Caco-2 (cell line): Measurements from ENCODE around the gene SOX21. TPM values are rescaled to one million over a fixed set of nuclear protein-coding genes. Genes with fewer than 3 reads are reported as not detected.

Experiments used
- BruUV-seq: library from RNA; stranded (reverse); fragments of 400-500 nt; replicated peaks from 2 replicates; lab custom pipeline; 2021; lab: Mats Ljungman, UMichigan
- CTCF ChIA-PET: fragments of 300-600 bp; sonication (Branson Sonifier 250); formaldehyde crosslinking; loops from one replicate; lab custom pipeline; 2022; ENCODE audit warnings: antibody characterized with exemption; lab: Charles Lee
- POLR2A ChIA-PET: fragments of 300-600 bp; sonication (Branson Sonifier 250); formaldehyde crosslinking; loops from one replicate; lab custom pipeline; 2022; ENCODE audit warnings: antibody characterized with exemption; lab: Charles Lee
- DNase-seq, 2 experiments: peaks; one replicate each; pipeline versions ENCODE4 v3.0.0 to v3.0.0-alpha.2; 2020 to 2022
- H3K27me3 ChIP-seq: replicated peaks from 2 replicates; pipeline ENCODE4 v1.6.0; 2011; ENCODE audit warnings: low read length; ENCODE audit not compliant: control insufficient read depth, insufficient read depth
- H3K36me3 ChIP-seq: 2 replicates; pipeline ENCODE4 v1.5.1; 2011; ENCODE audit warnings: low read length; ENCODE audit not compliant: control insufficient read depth, insufficient read depth
- H3K4me1 ChIP-seq: fragments of 250-450 bp; sonication (Bioruptor Pico); 2 replicates; pipeline ENCODE4 v1.5.1; 2020; ENCODE audit warnings: mild to moderate bottlenecking
- H3K4me3 ChIP-seq: 2 replicates; pipeline ENCODE4 v1.5.1; 2011; ENCODE audit warnings: low read depth, mild to moderate bottlenecking, control low read depth, low read length
- H3K9me3 ChIP-seq: fragments of 250-450 bp; sonication (Bioruptor Pico); 2 replicates; pipeline ENCODE4 v1.5.1; 2020; ENCODE audit warnings: mild to moderate bottlenecking, moderate library complexity
- H3K27ac Mint-ChIP-seq: one replicate; pipeline ENCODE4 v1.8.0; 2022; ENCODE audit warnings: mixed read lengths; ENCODE audit not compliant: unreplicated experiment
- H3K27me3 Mint-ChIP-seq: one replicate; pipeline ENCODE4 v1.8.0; 2022; ENCODE audit warnings: mixed read lengths; ENCODE audit not compliant: insufficient read depth, unreplicated experiment
- H3K36me3 Mint-ChIP-seq: one replicate; pipeline ENCODE4 v1.8.0; 2022; ENCODE audit warnings: mild to moderate bottlenecking, mixed read lengths; ENCODE audit not compliant: insufficient read depth, unreplicated experiment
- H3K4me1 Mint-ChIP-seq: one replicate; pipeline ENCODE4 v1.8.0; 2022; ENCODE audit warnings: low read depth, mixed read lengths; ENCODE audit not compliant: unreplicated experiment
- H3K4me3 Mint-ChIP-seq: one replicate; pipeline ENCODE4 v1.8.0; 2022; ENCODE audit warnings: mild to moderate bottlenecking, moderate library complexity, mixed read lengths; ENCODE audit not compliant: unreplicated experiment
- H3K9me3 Mint-ChIP-seq: one replicate; pipeline ENCODE4 v1.8.0; 2022; ENCODE audit warnings: mixed read lengths; ENCODE audit not compliant: unreplicated experiment
- CTCF ChIP-seq, 2 experiments: fragments of 200-600 bp in 1 of 2; IDR thresholded peaks; 1 replicate in 1 of 2; 2 replicates in 1 of 2; pipeline versions ENCODE4 v1.5.1 to v1.8.0; 2011 to 2022; ENCODE audit warnings: antibody characterized with exemption in 1 of 2, control low read depth in 1 of 2, inconsistent platforms in 1 of 2, low read depth in 1 of 2, low read length in 1 of 2, mild to moderate bottlenecking in 1 of 2, moderate library complexity in 1 of 2; ENCODE audit not compliant: insufficient read depth in 1 of 2, severe bottlenecking in 1 of 2, unreplicated experiment in 1 of 2
- intact Hi-C: fragments of 100-400 bp; cut with micrococcal nuclease; formaldehyde crosslinking; loops from one replicate; pipeline ENCODE4 v1.10.0; 2022; ENCODE audit not compliant: unreplicated experiment
- total RNA-seq: library from RNA; stranded (reverse); gene quantifications from 2 replicates; pipeline ENCODE4 v1.2.3, GENCODE V29; 2022

The SOX21 gene
- total RNA-seq, 1 experiment from 2014 or later = 0.14 TPM

- POLR2A ChIA-PET = no interaction called here
- intact Hi-C loops = no loop called here
Measured at GRCh38 chr13:94758436-94758960, 46.2 kb upstream of the SOX21 start.

GRCh38 chr13:94753327-94753726 lies 41.0 kb upstream of the SOX21 start:
- H3K9me3 Mint-ChIP-seq = no peaks in the 10 kb centered on the region

More at GRCh38 chr13:94758436-94758960, 46.2 kb upstream of the SOX21 start:
- no peak for DNase-seq
- no peak overlapping the region for H3K27ac Mint-ChIP-seq
- no peak overlapping the region for H3K4me3 Mint-ChIP-seq
- no peaks in the 10 kb centered on the region for H3K27me3 ChIP-seq
- H3K36me3 ChIP-seq = no peaks in the 10 kb centered on the region
- H3K36me3 Mint-ChIP-seq = no peaks in the 10 kb centered on the region
- H3K27me3 Mint-ChIP-seq = peaks cover 19% of the 10 kb centered on the region
- no TSS peak for BruUV-seq
- no peaks in the 10 kb centered on the region for H3K4me1 Mint-ChIP-seq
- CTCF ChIA-PET = no interaction called here
- no peak overlapping the region for H3K4me3 ChIP-seq
- no peaks in the 10 kb centered on the region for H3K9me3 ChIP-seq
- H3K4me1 ChIP-seq = no peaks in the 10 kb centered on the region
- TF ChIP-seq CTCF (IDR thresholded peaks at IDR 0.05; ENCODE audit: insufficient read depth in 1 of 2, low read depth in 1 of 2, low read length in 1 of 2, severe bottlenecking in 1 of 2, unreplicated experiment in 1 of 2) = no peak
- peaks cover 7% of the 10 kb centered on the region for H3K9me3 Mint-ChIP-seq

GRCh38 chr13:94749162-94749561 lies 36.8 kb upstream of the SOX21 start:
- TF ChIP-seq CTCF (IDR thresholded peaks at IDR 0.05; ENCODE audit: insufficient read depth in 1 of 2, low read depth in 1 of 2, low read length in 1 of 2, severe bottlenecking in 1 of 2, unreplicated experiment in 1 of 2) = no peak
- Mint-ChIP-seq H3K4me3 (no peak overlapping the region), H3K36me3 (no peaks in the 10 kb centered on the region), H3K27ac (no peak overlapping the region), H3K9me3 (no peaks in the 10 kb centered on the region), H3K4me1 (no peaks in the 10 kb centered on the region), H3K27me3 (peaks cover 29% of the 10 kb centered on the region)
- no TSS peak for BruUV-seq
- Histone ChIP-seq H3K4me3 (no peak overlapping the region), H3K9me3 (no peaks in the 10 kb centered on the region), H3K4me1 (no peaks in the 10 kb centered on the region), H3K27me3 (no peaks in the 10 kb centered on the region), H3K36me3 (no peaks in the 10 kb centered on the region)
- intact Hi-C loops = no loop called here
- ChIA-PET CTCF (no interaction called here), POLR2A (no interaction called here)
- DNase-seq = no peak

More at GRCh38 chr13:94753327-94753726, 41.0 kb upstream of the SOX21 start:
- intact Hi-C loops = no loop called here
- ChIA-PET CTCF (no interaction called here), POLR2A (no interaction called here)
- H3K4me1 ChIP-seq = no peaks in the 10 kb centered on the region
- no peak for DNase-seq
- H3K9me3 ChIP-seq = no peaks in the 10 kb centered on the region
- Mint-ChIP-seq H3K4me3 (no peak overlapping the region), H3K27me3 (peaks cover 22% of the 10 kb centered on the region), H3K4me1 (no peaks in the 10 kb centered on the region), H3K27ac (no peak overlapping the region), H3K36me3 (no peaks in the 10 kb centered on the region)
- no peaks in the 10 kb centered on the region for H3K27me3 ChIP-seq
- H3K36me3 ChIP-seq = no peaks in the 10 kb centered on the region
- BruUV-seq = no TSS peak
- no peak overlapping the region for H3K4me3 ChIP-seq
- no peak for TF ChIP-seq CTCF (IDR thresholded peaks at IDR 0.05; ENCODE audit: insufficient read depth in 1 of 2, low read depth in 1 of 2, low read length in 1 of 2, severe bottlenecking in 1 of 2, unreplicated experiment in 1 of 2)
